Measurements from ENCODE around the gene CREB5.

- TF ChIP-seq POLR2AphosphoS5 (IDR thresholded peaks at IDR 0.05; ENCODE audit: low read depth, low read length) (no peak), FOXP2 (optimal IDR thresholded peaks at IDR 0.05; ENCODE audit: borderline replicate concordance, extremely low read depth, extremely low read length, insufficient read depth) (no peak), SIN3A (IDR thresholded peaks at IDR 0.05; ENCODE audit: borderline replicate concordance, insufficient read depth, low read length) (no peak)
Measured at GRCh38 chr7:28641752-28642545, 229.6 kb downstream of the CREB5 start.
